Stimulated activated CD4-positive, alpha-beta T cell treated with anti-CD3 and anti-CD28 coated beads, Interleukin-12 subunit alpha, Interleukin-12 subunit beta, amount 100 ng/mL, for 24 hours (primary cell): Measurements from ENCODE around the gene EXOC2.

ENCODE experiments used
- DNase-seq, 2 experiments: peaks; one replicate each; pipeline ENCODE4 v3.0.0-alpha.2; 2020; ENCODE audit warnings: low read depth in 2 of 2

EXOC2 gene

DNA sequence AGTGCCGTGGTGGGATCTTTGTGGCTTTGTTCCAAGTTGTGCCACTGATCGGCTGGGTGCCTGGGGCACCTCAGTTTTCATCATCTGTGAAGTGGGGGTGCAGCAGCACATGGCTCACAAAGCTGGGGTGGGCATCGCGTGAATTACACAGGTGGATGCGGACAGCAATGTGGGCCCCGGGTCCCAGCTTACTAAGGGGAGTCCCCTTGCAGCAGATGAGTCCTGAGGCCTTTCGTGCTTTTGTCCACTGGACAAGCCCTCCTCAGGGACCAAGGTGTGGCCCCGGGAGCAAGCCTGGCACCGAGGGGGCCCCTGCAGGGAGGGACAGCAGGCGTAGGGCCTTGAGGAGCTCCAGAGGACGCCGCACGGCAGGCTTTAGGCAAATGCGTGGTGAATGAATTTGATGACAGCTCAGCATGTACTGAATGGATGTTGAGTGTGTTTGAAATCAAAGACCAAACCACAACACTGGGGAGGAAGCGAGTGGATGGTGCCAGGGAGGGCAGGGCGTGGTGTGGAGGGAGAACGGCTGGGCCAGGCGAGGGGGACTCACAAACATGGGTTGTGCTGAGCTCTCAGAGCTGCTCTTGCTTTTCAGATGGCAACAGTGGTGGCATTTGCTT lies 248.2 kb downstream of the EXOC2 start:
- peak; percentile 28 to 35 for DNase-seq

DNA sequence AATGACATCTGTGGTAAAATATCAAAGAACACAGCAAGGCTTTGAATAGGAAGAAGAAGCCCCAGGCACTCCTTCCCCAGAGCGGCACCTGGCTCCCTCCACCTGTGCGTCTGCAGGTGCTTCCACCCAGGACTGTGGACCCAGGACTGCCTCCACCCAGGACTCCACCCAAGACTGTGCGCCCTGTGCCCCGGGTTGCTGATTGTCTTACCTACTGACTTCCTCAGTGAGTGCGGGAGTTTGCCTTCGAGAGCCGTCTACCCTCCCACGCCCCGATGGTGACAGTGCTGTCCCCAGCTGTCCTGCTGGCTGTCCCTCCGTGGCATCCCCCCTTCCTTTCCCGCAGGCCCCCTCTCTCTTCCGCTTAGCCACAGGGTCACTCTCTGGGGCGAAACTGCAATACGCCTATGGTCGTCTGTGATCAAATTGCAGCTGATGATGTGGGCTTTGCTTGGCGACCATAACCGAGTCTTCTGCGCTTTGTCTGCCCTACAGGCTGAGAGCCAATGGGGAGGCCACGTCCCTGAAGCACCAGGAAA lies 249.2 kb downstream of the EXOC2 start:
- DNase-seq: no peak

DNA sequence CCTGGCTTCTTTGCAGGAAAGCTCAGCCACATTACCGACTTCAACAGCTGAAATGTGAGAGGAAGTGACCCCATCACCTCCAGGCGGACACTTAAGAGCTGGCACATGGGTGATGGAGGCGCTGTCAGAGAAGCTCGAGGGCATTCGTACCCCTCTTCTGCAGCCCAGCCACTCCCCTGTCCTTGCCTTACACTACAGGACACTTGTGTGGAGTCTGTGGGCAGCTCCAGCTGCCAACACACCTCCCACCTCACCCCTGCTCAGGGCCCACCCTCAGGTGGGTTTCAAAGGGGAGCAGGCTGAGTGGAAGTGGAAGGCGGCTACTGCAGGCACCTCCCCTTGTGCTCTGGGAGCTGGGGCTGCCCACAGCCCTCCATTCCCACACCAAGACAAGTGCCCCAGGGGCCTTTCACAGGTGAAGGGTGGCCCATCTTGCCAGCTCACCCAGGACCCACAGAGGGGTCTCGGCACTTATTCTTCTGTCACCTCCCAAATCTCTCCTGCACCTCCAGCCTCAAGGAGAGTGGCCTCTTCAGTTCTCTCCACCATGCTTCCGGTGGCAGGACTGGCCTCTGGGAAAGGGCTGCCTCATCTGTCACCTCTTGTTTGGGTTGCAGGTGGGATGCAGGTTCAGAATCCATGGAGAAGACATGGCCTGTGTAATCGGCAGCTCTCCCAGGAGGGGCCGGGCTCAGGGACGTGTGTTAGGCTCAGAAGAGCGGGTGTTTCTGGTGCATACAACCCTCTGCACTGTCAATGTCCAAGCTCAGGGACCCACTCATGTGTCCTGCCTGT lies 251.6 kb downstream of the EXOC2 start:
- DNase-seq: no peak

DNA sequence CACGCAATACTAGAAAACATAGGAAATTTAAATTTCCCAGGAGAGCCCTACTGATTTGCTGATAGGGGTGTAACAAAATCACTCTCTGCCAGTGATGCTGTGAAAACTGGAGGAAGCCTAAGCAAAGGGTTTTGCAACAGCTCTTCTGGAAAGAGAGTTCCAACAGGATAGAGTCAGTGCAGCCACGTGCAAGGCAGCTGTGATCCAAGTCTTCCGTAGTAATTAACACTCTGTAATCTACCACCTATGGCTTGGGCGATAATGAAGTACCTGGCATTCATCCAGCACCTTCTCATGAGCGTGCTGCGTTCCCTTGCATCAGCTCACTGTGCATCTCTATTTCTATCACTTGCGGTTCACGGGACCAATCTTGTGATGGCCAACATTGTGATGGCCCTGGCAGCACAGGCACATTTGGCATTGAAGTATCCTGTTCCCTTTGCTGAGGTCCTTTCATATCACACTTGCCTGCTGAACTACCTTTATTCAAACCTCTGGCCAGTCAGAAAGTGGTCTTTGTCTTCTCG lies 253.2 kb downstream of the EXOC2 start:
- no peak for DNase-seq

DNA sequence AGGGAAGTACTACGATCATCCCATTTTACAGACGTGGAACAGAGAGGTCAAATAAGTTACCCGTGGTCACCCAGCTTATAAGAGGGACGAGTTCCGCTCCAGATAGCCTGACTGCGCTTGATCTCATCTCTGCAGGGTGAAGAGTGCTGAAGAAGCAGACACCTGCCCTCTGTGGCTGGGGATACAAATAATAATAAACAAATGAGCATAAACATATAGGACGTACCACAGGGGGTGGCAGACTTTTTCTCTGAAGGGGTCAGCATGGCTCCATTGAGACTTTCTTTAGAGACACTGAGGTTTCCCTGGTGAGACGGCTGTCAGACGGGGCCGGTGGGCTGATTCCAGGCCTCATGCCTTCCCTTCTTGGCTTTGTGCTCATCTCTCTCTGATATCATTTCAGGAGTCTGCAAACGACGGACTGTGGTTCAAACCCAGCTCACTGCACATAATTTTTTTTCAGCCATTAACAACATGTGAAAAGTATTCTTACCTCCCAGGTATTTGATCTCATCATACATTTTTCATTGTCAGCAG lies 254.2 kb downstream of the EXOC2 start:
- DNase-seq: no peak

DNA sequence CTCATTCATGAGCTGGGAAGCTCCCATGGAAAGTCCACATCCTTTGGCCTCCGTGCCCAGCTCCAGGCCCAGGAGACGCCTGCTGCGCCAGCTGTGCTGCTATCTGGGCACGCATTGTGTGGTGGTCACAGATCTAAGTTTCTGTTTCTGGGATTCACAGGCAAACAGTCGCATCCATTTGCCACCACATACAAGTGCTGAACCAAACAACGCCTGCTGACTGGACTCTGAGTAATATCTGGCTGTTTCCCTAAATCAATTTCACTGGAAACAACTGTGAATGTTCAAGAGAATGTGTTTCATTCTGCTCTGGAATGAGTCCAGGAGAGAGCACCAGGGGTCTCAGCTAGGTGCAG lies 255.9 kb downstream of the EXOC2 start:
- DNase-seq: no peak

DNA sequence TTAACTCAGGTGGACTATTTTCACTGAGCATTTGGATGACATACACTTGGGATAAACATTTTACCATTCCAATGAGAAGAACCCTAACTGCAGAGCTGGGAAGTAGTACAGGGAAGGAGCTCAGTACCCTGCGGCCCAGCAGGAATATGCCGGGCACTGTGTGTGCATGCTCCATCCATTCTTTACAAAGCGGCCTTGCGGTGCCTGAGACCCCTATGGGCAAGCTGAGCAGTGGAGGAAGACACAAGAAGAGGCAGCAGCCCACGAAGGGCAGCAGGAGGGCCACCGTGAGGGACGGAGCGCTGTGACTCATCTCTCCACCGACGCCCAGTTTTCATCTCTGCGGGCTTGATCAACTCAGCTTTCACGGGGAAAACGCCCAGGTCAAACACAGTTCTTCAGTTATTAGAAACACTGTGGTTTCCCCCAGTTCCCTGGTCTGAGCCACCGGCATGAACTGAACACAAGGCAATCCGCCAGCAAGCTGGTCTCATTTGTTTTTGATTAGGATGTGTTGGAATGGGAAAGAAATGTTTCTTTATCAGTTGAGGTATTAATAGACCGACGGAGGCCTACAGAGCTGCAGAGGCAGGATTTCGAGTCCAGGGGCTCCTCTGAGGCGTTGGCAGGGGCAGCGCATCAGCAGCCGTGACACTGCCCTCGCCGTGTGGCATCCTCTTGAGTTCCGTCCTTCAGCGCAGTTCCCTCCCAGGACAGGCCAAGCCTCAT lies 256.5 kb downstream of the EXOC2 start:
- DNase-seq: no peak

DNA sequence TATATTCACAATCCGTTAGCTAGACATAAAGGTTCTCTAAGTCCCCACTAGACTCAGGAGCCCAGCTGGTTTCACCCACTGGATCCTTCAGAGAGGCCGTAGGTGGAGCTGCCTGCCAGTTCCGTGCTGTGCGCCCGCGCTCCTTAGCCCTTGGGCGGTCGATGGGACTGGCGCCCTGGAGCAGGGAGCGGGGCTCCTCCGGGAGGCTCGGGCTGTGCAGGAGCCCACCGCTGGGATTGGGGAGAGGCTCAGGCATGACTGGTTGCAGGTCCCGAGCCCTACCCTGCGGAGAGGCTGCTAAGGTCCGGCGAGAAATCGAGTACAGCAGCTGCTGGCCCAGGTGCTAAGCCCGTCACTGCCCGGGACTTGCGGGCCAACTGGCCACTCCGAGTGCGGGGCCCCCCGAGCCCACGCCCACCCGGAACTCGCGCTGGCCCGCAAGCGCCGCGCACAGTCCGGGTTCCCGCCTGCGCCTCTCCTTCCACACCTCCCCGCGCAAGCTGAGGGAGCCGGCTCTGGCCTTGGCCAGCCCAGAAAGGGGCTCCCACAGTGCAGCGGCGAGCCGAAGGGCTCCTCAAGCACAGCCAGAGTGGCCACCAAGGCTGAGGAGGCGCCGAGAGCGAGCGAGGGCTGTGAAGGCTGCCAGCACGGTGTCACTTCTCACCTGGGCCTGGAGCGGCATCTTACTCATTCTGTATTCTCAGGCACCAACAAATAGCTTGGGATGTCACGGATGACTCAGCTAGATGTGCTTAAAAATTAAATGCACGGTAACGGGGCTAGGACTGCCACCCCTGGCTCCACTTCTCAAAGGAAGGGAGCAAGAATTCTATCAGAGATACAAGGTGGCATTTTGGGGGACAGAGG lies 257.3 kb downstream of the EXOC2 start:
- DNase-seq: no peak
